K562 treated with DMSO at 1 percent for 12 hours (cell line): ENCODE data around the gene FAAP24. TPM values are rescaled to one million over a fixed set of nuclear protein-coding genes. Genes with fewer than 3 reads are reported as not detected.

Experiments used
- total RNA-seq: library from RNA; unstranded; fragments of 300-600 nt; gene quantifications from 2 replicates; pipeline ENCODE4 v1.2.3, GENCODE V29; 2022; ENCODE audit not compliant: insufficient read depth

FAAP24 gene, protein sequence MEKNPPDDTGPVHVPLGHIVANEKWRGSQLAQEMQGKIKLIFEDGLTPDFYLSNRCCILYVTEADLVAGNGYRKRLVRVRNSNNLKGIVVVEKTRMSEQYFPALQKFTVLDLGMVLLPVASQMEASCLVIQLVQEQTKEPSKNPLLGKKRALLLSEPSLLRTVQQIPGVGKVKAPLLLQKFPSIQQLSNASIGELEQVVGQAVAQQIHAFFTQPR
- 9.2 and 15.8 TPM in 2 replicates for total RNA-seq

DNA sequence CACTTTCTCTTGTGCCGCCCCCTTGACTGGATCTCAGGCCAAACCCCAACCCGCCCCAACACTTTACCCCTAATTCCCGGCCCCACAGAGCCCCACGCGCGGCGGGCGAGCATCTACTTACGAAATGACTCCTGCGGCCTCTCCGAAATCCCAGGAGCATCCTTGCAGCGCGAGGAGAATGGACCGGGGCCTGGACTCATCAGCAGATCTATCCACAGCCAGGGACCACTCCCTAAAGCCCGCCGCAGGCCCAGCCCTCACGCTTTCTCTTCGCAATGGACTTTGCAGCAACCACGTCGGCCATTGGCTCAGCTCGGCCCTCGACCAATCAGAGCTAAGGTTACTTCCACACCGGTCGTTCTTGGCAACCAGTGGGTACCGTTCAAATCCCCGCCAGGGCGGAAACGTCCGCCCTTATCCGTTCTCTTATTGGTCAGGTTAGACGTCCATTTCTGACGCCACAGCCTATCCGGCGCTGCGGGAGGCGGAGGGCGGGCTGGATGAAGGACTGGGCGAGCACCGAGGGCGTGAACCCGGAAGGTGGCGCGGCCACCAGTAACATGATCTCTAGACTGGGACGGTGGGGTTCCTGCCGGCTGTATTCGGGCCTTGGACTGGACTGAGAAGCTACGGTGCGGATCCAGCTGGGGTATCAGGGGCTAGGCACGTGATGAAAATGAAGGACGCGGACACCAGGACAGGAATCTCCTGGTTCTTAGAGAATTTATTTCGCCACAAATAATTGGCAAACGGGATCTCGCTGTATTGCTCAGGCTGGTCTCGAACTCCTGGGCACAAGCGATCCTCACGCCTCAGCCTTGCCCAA lies at the start of gene FAAP24, which contains the start of gene CEP89:
Gene FAAP24 (plus strand): TSS at position 528 of the 826 bp plus-strand sequence. CDS start 955 bp downstream, outside the sequence.
Gene CEP89 (minus strand): TSS at position 244 of the 826 bp plus-strand sequence. CDS start 84 bp downstream, at position 160.

Other genes starting within 250 kb of the FAAP24 start
- not detected in 2 replicates for gene SLC7A9, start 102.5 kb upstream of the FAAP24 start, total RNA-seq
- 8.5 and 13.1 TPM in 2 replicates for gene CEP89, start 284 bp upstream of the FAAP24 start, total RNA-seq
- 2.6 and 9.1 TPM in 2 replicates for gene RHPN2, start 92.6 kb downstream of the FAAP24 start, total RNA-seq
- 3.0 and 8.0 TPM in 2 replicates for gene GPATCH1, start 108.9 kb downstream of the FAAP24 start, total RNA-seq
- gene WDR88, start 159.9 kb downstream of the FAAP24 start, total RNA-seq = not detected in 2 replicates
- not detected in 2 replicates for gene LRP3, start 222.1 kb downstream of the FAAP24 start, total RNA-seq